Natural killer cell (primary cell): ENCODE results near the gene HPSE2. TPM values are rescaled to one million over a fixed set of nuclear protein-coding genes. Genes with fewer than 3 reads are reported as not detected.
"Not testable (repeated sequence)": the region's sequence is repeated elsewhere in the genome, so short reads cannot be mapped to it uniquely, and the experiment has no call there.

Experiments used
- ATAC-seq, 3 donors: fragments of 150-1000 bp in 2 of 3; fragments of 200-7000 bp in 1 of 3; cut with Tn5 transposase; 1 replicate in 1 of 3; 2 replicates in 2 of 3; pipeline ENCODE4 v1.10.0; 2021; ENCODE audit warnings: mild to moderate bottlenecking in 2 of 3, moderate library complexity in 2 of 3
- DNase-seq, 2 donors: peaks; one replicate each; pipeline versions ENCODE4 v3.0.0 to v3.0.0-alpha.2; 2013 to 2021; ENCODE audit warnings: mixed read lengths in 1 of 2
- H3K27ac ChIP-seq: one replicate; pipeline ENCODE4 v1.5.1; 2013; ENCODE audit warnings: mild to moderate bottlenecking, low read length
- H3K27me3 ChIP-seq: one replicate; pipeline ENCODE4 v1.6.1; 2013; ENCODE audit warnings: low read length; ENCODE audit not compliant: control insufficient read depth, insufficient read depth
- H3K36me3 ChIP-seq: one replicate; pipeline ENCODE4 v1.6.1; 2013; ENCODE audit warnings: low read length; ENCODE audit not compliant: control insufficient read depth, insufficient read depth
- H3K4me1 ChIP-seq: one replicate; pipeline ENCODE4 v1.6.1; 2013; ENCODE audit warnings: low read length; ENCODE audit not compliant: control insufficient read depth, insufficient read depth
- H3K4me3 ChIP-seq: one replicate; pipeline ENCODE4 v1.5.1; 2013; ENCODE audit warnings: low read length
- H3K9me3 ChIP-seq: one replicate; pipeline ENCODE4 v1.6.1; 2013; ENCODE audit warnings: low read length; ENCODE audit not compliant: control insufficient read depth, insufficient read depth
- H3K27ac Mint-ChIP-seq, 2 donors: one replicate each; pipeline ENCODE4 v1.8.0; 2022; ENCODE audit warnings: mild to moderate bottlenecking in 2 of 2, mixed read lengths in 2 of 2, moderate library complexity in 1 of 2
- H3K27me3 Mint-ChIP-seq, 2 donors: one replicate each; pipeline ENCODE4 v1.8.0; 2022; ENCODE audit warnings: low read depth in 2 of 2, mixed read lengths in 2 of 2
- H3K36me3 Mint-ChIP-seq: one replicate; pipeline ENCODE4 v1.8.0; 2022; ENCODE audit warnings: mixed read lengths
- H3K4me1 Mint-ChIP-seq, 2 donors: one replicate each; pipeline ENCODE4 v1.8.0; 2022; ENCODE audit warnings: mixed read lengths in 2 of 2
- H3K4me3 Mint-ChIP-seq: one replicate; pipeline ENCODE4 v1.8.0; 2022; ENCODE audit warnings: mild to moderate bottlenecking, moderate library complexity, mixed read lengths
- H3K9me3 Mint-ChIP-seq, 2 donors: one replicate each; pipeline ENCODE4 v1.8.0; 2022; ENCODE audit warnings: mixed read lengths in 2 of 2
- WGBS: methylation state at CpG from one replicate; pipeline ENCODE4 v1.1.7; 2013; ENCODE audit warnings: missing lambda C conversion rate; ENCODE audit not compliant: insufficient coverage; 5-methylcytosine and 5-hydroxymethylcytosine counted together
- intact Hi-C: fragments of 100-400 bp; cut with micrococcal nuclease; formaldehyde crosslinking; loops from one replicate; pipeline ENCODE4 v1.14.2; 2022
- total RNA-seq, 4 donors: library from RNA; stranded (reverse); fragments of 120-200 nt in 1 of 4; gene quantifications; one replicate each; pipeline versions ENCODE4 v1.2.3 to v1.2.4, GENCODE V29; 2013 to 2022
- TF ChIP-seq, protein P1 (sequence below): fragments of 200-600 bp; IDR thresholded peaks from one replicate; pipeline ENCODE4 v1.8.0; 2022; ENCODE audit warnings: antibody characterized with exemption

Gene HPSE2
- total RNA-seq, 3 donors from 2014 or later (not counting 1 experiment from before 2014, with no cell fraction given): not detected

DNA sequence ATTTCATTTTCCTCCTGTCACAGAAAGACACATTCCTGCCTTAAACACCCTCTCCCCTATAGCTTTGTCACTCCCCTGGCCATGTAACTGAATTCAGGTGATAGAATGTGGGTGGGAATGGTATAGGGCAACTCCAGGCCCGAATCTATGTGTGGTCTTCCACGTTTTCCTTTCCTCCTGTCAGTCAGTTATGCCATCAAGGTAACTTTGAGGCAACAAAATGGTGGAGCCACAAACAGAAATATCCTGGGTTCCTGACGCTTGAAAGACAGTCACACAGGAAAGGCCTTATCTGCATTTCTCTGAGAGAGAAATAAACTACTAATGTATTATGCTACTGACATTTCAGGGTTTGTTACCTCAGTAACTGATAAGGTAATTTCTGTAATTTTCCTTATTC, 326.8 kb downstream of the HPSE2 start:
- Mint-ChIP-seq H3K4me1 (no peaks in the 10 kb centered on the region), H3K27ac (no peak overlapping the region), H3K4me3 (no peak overlapping the region), H3K9me3 (no peaks in the 10 kb centered on the region), H3K36me3 (no peaks in the 10 kb centered on the region), H3K27me3 (no peaks in the 10 kb centered on the region)
- no peaks in the 10 kb centered on the region for H3K4me1 ChIP-seq
- WGBS: 83% methylated on average over 3 of the region's 3 CpGs
- ATAC-seq (no peak), DNase-seq (no peak)
- H3K4me3 ChIP-seq: no peak overlapping the region
- no peaks in the 10 kb centered on the region for H3K36me3 ChIP-seq
- TF ChIP-seq, protein P1, sequence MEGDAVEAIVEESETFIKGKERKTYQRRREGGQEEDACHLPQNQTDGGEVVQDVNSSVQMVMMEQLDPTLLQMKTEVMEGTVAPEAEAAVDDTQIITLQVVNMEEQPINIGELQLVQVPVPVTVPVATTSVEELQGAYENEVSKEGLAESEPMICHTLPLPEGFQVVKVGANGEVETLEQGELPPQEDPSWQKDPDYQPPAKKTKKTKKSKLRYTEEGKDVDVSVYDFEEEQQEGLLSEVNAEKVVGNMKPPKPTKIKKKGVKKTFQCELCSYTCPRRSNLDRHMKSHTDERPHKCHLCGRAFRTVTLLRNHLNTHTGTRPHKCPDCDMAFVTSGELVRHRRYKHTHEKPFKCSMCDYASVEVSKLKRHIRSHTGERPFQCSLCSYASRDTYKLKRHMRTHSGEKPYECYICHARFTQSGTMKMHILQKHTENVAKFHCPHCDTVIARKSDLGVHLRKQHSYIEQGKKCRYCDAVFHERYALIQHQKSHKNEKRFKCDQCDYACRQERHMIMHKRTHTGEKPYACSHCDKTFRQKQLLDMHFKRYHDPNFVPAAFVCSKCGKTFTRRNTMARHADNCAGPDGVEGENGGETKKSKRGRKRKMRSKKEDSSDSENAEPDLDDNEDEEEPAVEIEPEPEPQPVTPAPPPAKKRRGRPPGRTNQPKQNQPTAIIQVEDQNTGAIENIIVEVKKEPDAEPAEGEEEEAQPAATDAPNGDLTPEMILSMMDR: no peak
- H3K27me3 ChIP-seq: no peaks in the 10 kb centered on the region
- no peaks in the 10 kb centered on the region for H3K9me3 ChIP-seq
- no peak overlapping the region for H3K27ac ChIP-seq
- intact Hi-C loops: no loop called here

DNA sequence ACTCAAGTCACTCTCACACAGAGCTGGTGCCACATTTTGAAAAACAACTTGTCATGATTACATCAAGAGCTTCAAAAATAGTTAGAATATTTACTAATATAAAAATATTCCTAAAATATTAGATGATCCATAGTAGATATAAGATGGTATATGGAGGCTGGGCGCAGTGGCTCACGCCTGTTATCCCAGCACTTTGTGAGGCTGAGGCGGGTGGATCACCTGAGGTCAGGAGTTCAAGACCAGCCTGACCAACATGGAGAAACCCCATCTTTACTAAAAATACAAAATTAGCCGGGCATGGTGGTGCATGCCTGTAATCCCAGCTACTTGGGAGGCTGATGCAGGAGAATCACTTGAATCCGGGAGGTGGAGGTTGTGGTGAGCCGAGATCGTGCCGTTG, 327.4 kb downstream of the HPSE2 start:
- H3K9me3 ChIP-seq, DNase-seq, H3K27me3 Mint-ChIP-seq, H3K27ac ChIP-seq, H3K36me3 ChIP-seq, H3K4me1 ChIP-seq, ATAC-seq, H3K27ac Mint-ChIP-seq, H3K9me3 Mint-ChIP-seq, H3K27me3 ChIP-seq, intact Hi-C loops, H3K4me1 Mint-ChIP-seq, H3K4me3 Mint-ChIP-seq, H3K36me3 Mint-ChIP-seq, H3K4me3 ChIP-seq: not testable (repeated sequence)
- 99% methylated on average over 5 of the region's 8 CpGs for WGBS

DNA sequence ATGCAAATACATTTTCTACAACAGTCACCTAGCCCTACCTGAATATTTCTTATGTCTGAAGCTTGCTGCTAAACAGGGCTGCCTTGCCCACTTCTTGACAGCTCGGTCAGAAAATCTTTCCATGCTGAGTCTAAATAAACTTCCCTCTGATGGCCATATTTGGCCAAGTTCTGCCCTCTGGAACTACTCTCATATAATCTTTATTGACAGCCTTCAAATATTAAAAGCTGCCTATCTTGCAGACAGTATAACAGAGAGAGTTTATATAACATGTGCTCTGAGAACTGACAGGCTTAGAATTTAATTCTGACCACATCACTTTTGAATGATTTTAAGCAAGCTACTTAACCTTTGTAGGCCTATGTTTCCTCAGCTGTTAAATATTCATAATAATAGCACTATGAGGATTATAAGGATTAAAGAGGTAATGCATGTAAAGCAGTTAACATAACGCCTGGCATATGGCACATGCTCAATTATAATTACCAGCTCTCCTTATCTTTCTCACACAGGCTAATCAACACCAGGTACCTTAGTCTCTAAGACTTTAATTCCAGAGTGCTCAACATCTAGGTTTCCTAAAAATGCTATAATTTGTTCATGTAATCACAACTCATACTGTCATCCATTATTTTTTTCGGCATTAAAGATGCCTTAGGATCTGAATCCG, 334.1 kb downstream of the HPSE2 start:
- 93% methylated on average over 4 of the region's 4 CpGs for WGBS
- no peak overlapping the region for H3K27ac ChIP-seq
- H3K27me3 ChIP-seq: no peaks in the 10 kb centered on the region
- no peaks in the 10 kb centered on the region for H3K4me1 ChIP-seq
- Mint-ChIP-seq H3K4me1 (no peaks in the 10 kb centered on the region), H3K4me3 (no peak overlapping the region), H3K36me3 (no peaks in the 10 kb centered on the region), H3K27me3 (peaks cover 0 to 2% of the 10 kb centered on the region in 2 donors), H3K27ac (no peak overlapping the region), H3K9me3 (peaks cover 2 to 5% of the 10 kb centered on the region in 2 donors)
- TF ChIP-seq, protein P1: no peak
- H3K9me3 ChIP-seq: no peaks in the 10 kb centered on the region
- H3K4me3 ChIP-seq: no peak overlapping the region
- DNase-seq (no peak), ATAC-seq (no peak)
- intact Hi-C loops: no loop called here
- H3K36me3 ChIP-seq: no peaks in the 10 kb centered on the region

DNA sequence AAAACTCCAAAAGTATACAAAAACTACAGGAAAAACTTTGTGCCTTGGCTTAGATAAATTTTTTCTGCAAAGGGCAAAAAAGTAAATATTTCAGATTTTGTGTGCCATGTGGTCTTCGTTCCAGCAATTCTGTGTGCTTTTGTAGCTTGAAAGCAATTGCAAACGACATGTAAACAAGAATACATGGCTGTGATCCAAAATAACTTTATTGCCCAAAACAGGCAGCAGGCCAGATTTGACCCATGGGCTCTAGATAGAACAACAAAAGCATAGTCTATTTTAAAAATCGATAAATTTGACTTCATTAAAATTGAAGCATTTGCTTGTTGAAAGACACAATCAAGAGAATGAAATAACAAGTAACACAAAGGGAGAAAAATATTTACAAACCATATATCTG, 336.6 kb downstream of the HPSE2 start:
- no peaks in the 10 kb centered on the region for H3K27me3 ChIP-seq
- no peak overlapping the region for H3K27ac ChIP-seq
- intact Hi-C loops: no loop called here
- peaks cover 0 to 2% of the 10 kb centered on the region in 2 donors for H3K27me3 Mint-ChIP-seq
- no peak overlapping the region for H3K4me3 Mint-ChIP-seq
- H3K36me3 Mint-ChIP-seq: no peaks in the 10 kb centered on the region
- no peaks in the 10 kb centered on the region for H3K4me1 Mint-ChIP-seq
- WGBS: 83% methylated on average over 3 of the region's 3 CpGs
- DNase-seq (no peak), ATAC-seq (no peak)
- TF ChIP-seq, protein P1: no peak
- no peak overlapping the region for H3K4me3 ChIP-seq
- H3K4me1 ChIP-seq: no peaks in the 10 kb centered on the region
- no peaks in the 10 kb centered on the region for H3K9me3 ChIP-seq
- H3K36me3 ChIP-seq: no peaks in the 10 kb centered on the region
- H3K9me3 Mint-ChIP-seq: peaks cover 8 to 12% of the 10 kb centered on the region in 2 donors
- H3K27ac Mint-ChIP-seq: no peak overlapping the region
